Measurements from ENCODE around the gene NELFE.
"Not testable (repeated sequence)": the region's sequence is repeated elsewhere in the genome, so short reads cannot be mapped to it uniquely, and the experiment has no call there.

NELFE gene

GRCh38 chr6:31943742-31944141, 15.0 kb downstream of the NELFE start:
- Histone ChIP-seq H3K36me3 (ENCODE audit: control insufficient read depth, insufficient read depth, low read length) (no peaks in the 10 kb centered on the region), H3K9ac (ENCODE audit: low read length) (no peak overlapping the region), H3K4me3 (ENCODE audit: low read length) (no peak overlapping the region), H3K9me3 (ENCODE audit: control insufficient read depth, low read length) (no peaks in the 10 kb centered on the region), H3K4me1 (ENCODE audit: control insufficient read depth, insufficient read depth, low read length) (peaks cover 21% of the 10 kb centered on the region), H3K27me3 (ENCODE audit: control insufficient read depth, insufficient read depth, low read length) (no peaks in the 10 kb centered on the region)

GRCh38 chr6:31940256-31940664, 18.5 kb downstream of the NELFE start:
- H3K36me3 ChIP-seq (ENCODE audit: control insufficient read depth, insufficient read depth, low read length): no peaks in the 10 kb centered on the region
- peaks cover 10% of the 10 kb centered on the region for H3K4me1 ChIP-seq (ENCODE audit: control insufficient read depth, insufficient read depth, low read length)
- no peaks in the 10 kb centered on the region for H3K27me3 ChIP-seq (ENCODE audit: control insufficient read depth, insufficient read depth, low read length)

GRCh38 chr6:31935823-31936222, 22.9 kb downstream of the NELFE start:
- no peak overlapping the region for H3K9ac ChIP-seq (ENCODE audit: low read length)
- no peaks in the 10 kb centered on the region for H3K9me3 ChIP-seq (ENCODE audit: control insufficient read depth, low read length)
- no peaks in the 10 kb centered on the region for H3K4me1 ChIP-seq (ENCODE audit: control insufficient read depth, insufficient read depth, low read length)

More at GRCh38 chr6:31940256-31940664, 18.5 kb downstream of the NELFE start:
- Histone ChIP-seq H3K4me3 (ENCODE audit: low read length) (no peak overlapping the region), H3K9me3 (ENCODE audit: control insufficient read depth, low read length) (no peaks in the 10 kb centered on the region), H3K9ac (ENCODE audit: low read length) (no peak overlapping the region)

GRCh38 chr6:31935021-31935420, 23.8 kb downstream of the NELFE start:
- Histone ChIP-seq H3K9ac (ENCODE audit: low read length) (no peak overlapping the region), H3K27me3 (ENCODE audit: control insufficient read depth, insufficient read depth, low read length) (no peaks in the 10 kb centered on the region), H3K9me3 (ENCODE audit: control insufficient read depth, low read length) (no peaks in the 10 kb centered on the region), H3K4me1 (ENCODE audit: control insufficient read depth, insufficient read depth, low read length) (no peaks in the 10 kb centered on the region), H3K4me3 (ENCODE audit: low read length) (no peak overlapping the region), H3K36me3 (ENCODE audit: control insufficient read depth, insufficient read depth, low read length) (no peaks in the 10 kb centered on the region)

More at GRCh38 chr6:31935823-31936222, 22.9 kb downstream of the NELFE start:
- no peak overlapping the region for H3K4me3 ChIP-seq (ENCODE audit: low read length)
- H3K36me3 ChIP-seq (ENCODE audit: control insufficient read depth, insufficient read depth, low read length): no peaks in the 10 kb centered on the region
- H3K27me3 ChIP-seq (ENCODE audit: control insufficient read depth, insufficient read depth, low read length): no peaks in the 10 kb centered on the region

- no peaks in the 10 kb centered on the region for H3K36me3 ChIP-seq (ENCODE audit: control insufficient read depth, insufficient read depth, low read length)
- no peaks in the 10 kb centered on the region for H3K4me1 ChIP-seq (ENCODE audit: control insufficient read depth, insufficient read depth, low read length)
- H3K9ac ChIP-seq (ENCODE audit: low read length): no peak overlapping the region
- H3K9me3 ChIP-seq (ENCODE audit: control insufficient read depth, low read length): no peaks in the 10 kb centered on the region
- H3K4me3 ChIP-seq (ENCODE audit: low read length): no peak overlapping the region
- no peaks in the 10 kb centered on the region for H3K27me3 ChIP-seq (ENCODE audit: control insufficient read depth, insufficient read depth, low read length)
These were observed 25.2 kb downstream of the NELFE start for GRCh38 chr6:31933537-31933936.

GRCh38 chr6:31932137-31932536, 26.6 kb downstream of the NELFE start:
- not testable (repeated sequence) for H3K9ac ChIP-seq (ENCODE audit: low read length)

GRCh38 chr6:31930962-31931361, 27.8 kb downstream of the NELFE start:
- Histone ChIP-seq H3K4me3 (ENCODE audit: low read length) (no peak overlapping the region), H3K4me1 (ENCODE audit: control insufficient read depth, insufficient read depth, low read length) (no peaks in the 10 kb centered on the region), H3K9ac (ENCODE audit: low read length) (no peak overlapping the region), H3K36me3 (ENCODE audit: control insufficient read depth, insufficient read depth, low read length) (no peaks in the 10 kb centered on the region), H3K9me3 (ENCODE audit: control insufficient read depth, low read length) (no peaks in the 10 kb centered on the region), H3K27me3 (ENCODE audit: control insufficient read depth, insufficient read depth, low read length) (no peaks in the 10 kb centered on the region)

More at GRCh38 chr6:31932137-31932536, 26.6 kb downstream of the NELFE start:
- not testable (repeated sequence) for H3K36me3 ChIP-seq (ENCODE audit: control insufficient read depth, insufficient read depth, low read length); H3K4me1 ChIP-seq (ENCODE audit: control insufficient read depth, insufficient read depth, low read length); H3K4me3 ChIP-seq (ENCODE audit: low read length); H3K9me3 ChIP-seq (ENCODE audit: control insufficient read depth, low read length); H3K27me3 ChIP-seq (ENCODE audit: control insufficient read depth, insufficient read depth, low read length)

GRCh38 chr6:31928672-31928939, 30.2 kb downstream of the NELFE start:
- no peaks in the 10 kb centered on the region for H3K27me3 ChIP-seq (ENCODE audit: control insufficient read depth, insufficient read depth, low read length)
- no peaks in the 10 kb centered on the region for H3K36me3 ChIP-seq (ENCODE audit: control insufficient read depth, insufficient read depth, low read length)
- no peaks in the 10 kb centered on the region for H3K9me3 ChIP-seq (ENCODE audit: control insufficient read depth, low read length)
- H3K4me1 ChIP-seq (ENCODE audit: control insufficient read depth, insufficient read depth, low read length): no peaks in the 10 kb centered on the region
- no peak overlapping the region for H3K4me3 ChIP-seq (ENCODE audit: low read length)
- H3K9ac ChIP-seq (ENCODE audit: low read length): no peak overlapping the region

- H3K9me3 ChIP-seq (ENCODE audit: control insufficient read depth, low read length): no peaks in the 10 kb centered on the region
- H3K4me3 ChIP-seq (ENCODE audit: low read length): no peak overlapping the region
- no peak overlapping the region for H3K9ac ChIP-seq (ENCODE audit: low read length)
- no peaks in the 10 kb centered on the region for H3K27me3 ChIP-seq (ENCODE audit: control insufficient read depth, insufficient read depth, low read length)
- no peaks in the 10 kb centered on the region for H3K4me1 ChIP-seq (ENCODE audit: control insufficient read depth, insufficient read depth, low read length)
- no peaks in the 10 kb centered on the region for H3K36me3 ChIP-seq (ENCODE audit: control insufficient read depth, insufficient read depth, low read length)
These were observed 30.7 kb downstream of the NELFE start for GRCh38 chr6:31927863-31928671.

GRCh38 chr6:31927242-31927862, 31.4 kb downstream of the NELFE start, which contains the start of gene C2:
C2 (plus strand) TSS chr6:31927717; CDS start chr6:31927753, 36 bp downstream.
- no peaks in the 10 kb centered on the region for H3K4me1 ChIP-seq (ENCODE audit: control insufficient read depth, insufficient read depth, low read length)
- H3K9ac ChIP-seq (ENCODE audit: low read length): no peak within 1 kb of the TSS
- H3K36me3 ChIP-seq (ENCODE audit: control insufficient read depth, insufficient read depth, low read length): no peaks in the 10 kb centered on the region
- no peaks in the 10 kb centered on the region for H3K9me3 ChIP-seq (ENCODE audit: control insufficient read depth, low read length)
- no peaks in the 10 kb centered on the region for H3K27me3 ChIP-seq (ENCODE audit: control insufficient read depth, insufficient read depth, low read length)
- H3K4me3 ChIP-seq (ENCODE audit: low read length): no peak within 1 kb of the TSS

GRCh38 chr6:31922942-31923341, 35.8 kb downstream of the NELFE start:
- H3K4me1 ChIP-seq (ENCODE audit: control insufficient read depth, insufficient read depth, low read length): peaks cover 14% of the 10 kb centered on the region
- no peaks in the 10 kb centered on the region for H3K9me3 ChIP-seq (ENCODE audit: control insufficient read depth, low read length)
- no peaks in the 10 kb centered on the region for H3K36me3 ChIP-seq (ENCODE audit: control insufficient read depth, insufficient read depth, low read length)
- H3K9ac ChIP-seq (ENCODE audit: low read length): no peak overlapping the region
- H3K27me3 ChIP-seq (ENCODE audit: control insufficient read depth, insufficient read depth, low read length): no peaks in the 10 kb centered on the region
- no peak overlapping the region for H3K4me3 ChIP-seq (ENCODE audit: low read length)

GRCh38 chr6:31920811-31921210, 38.0 kb downstream of the NELFE start:
- no peaks in the 10 kb centered on the region for H3K27me3 ChIP-seq (ENCODE audit: control insufficient read depth, insufficient read depth, low read length)
- H3K36me3 ChIP-seq (ENCODE audit: control insufficient read depth, insufficient read depth, low read length): no peaks in the 10 kb centered on the region
- no peak overlapping the region for H3K4me3 ChIP-seq (ENCODE audit: low read length)
- H3K9ac ChIP-seq (ENCODE audit: low read length): no peak overlapping the region
- H3K4me1 ChIP-seq (ENCODE audit: control insufficient read depth, insufficient read depth, low read length): peaks cover 14% of the 10 kb centered on the region
- no peaks in the 10 kb centered on the region for H3K9me3 ChIP-seq (ENCODE audit: control insufficient read depth, low read length)
